GM23248 (cell line): Measurements from ENCODE around the gene TSHR.

ENCODE experiments used
- EZH2 ChIP-seq: fragments of 200-600 bp; sonication (generic); IDR thresholded peaks from 2 replicates; pipeline ENCODE4 v1.6.1; 2018; ENCODE audit warnings: antibody characterized with exemption, mild to moderate bottlenecking; ENCODE audit not compliant: insufficient read depth, poor library complexity, severe bottlenecking
- EZH2phosphoT487 ChIP-seq: fragments of 200-600 bp; sonication (generic); IDR thresholded peaks from 2 replicates; pipeline ENCODE4 v1.6.1; 2018; ENCODE audit warnings: antibody characterized with exemption, moderate library complexity, mild to moderate bottlenecking, low read depth; ENCODE audit not compliant: insufficient read depth

- TF ChIP-seq EZH2 (no peak), EZH2phosphoT487 (no peak)
Measured at GRCh38 chr14:81096656-81097055, 141.2 kb downstream of the TSHR start.
